Measurements from ENCODE around the gene SPRED3.

DNA sequence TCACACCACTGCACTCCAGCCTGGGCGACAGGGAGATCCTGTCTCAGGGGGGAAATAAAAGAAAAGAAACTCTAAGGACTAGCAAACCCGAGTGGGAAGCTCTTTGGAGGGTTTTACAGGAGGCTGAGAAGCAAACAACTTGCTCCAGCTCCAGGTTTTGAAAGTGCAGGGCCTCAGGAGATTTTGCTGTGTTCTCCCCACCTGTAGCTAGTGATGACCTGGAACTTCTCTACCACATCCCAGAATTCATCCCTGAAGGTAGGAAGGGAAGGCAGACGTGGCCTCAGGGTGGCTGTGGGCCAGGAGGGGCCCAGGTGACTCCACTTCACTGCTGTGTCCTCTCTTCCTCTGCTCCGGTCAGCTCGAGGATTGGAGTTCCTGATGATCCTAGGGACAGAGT lies 30.4 kb upstream of the SPRED3 start:
- TF ChIP-seq CREB1 (IDR thresholded peaks at IDR 0.05; ENCODE audit: low read depth), result no peak
- no peak for TF ChIP-seq YY1 (IDR thresholded peaks at IDR 0.05; ENCODE audit: low read depth)
- no peak for TF ChIP-seq NFIC (IDR thresholded peaks at IDR 0.05)
- TF ChIP-seq MAX (IDR thresholded peaks at IDR 0.05), result no peak
- no peak for TF ChIP-seq EGR1 (IDR thresholded peaks at IDR 0.05)
- no peak for TF ChIP-seq TAF1 (IDR thresholded peaks at IDR 0.05; ENCODE audit: low read depth)
- no peak for TF ChIP-seq CEBPB (IDR thresholded peaks at IDR 0.05)
- no peak for TF ChIP-seq RAD21 (IDR thresholded peaks at IDR 0.05; ENCODE audit: low read depth)
- TF ChIP-seq, protein P1, sequence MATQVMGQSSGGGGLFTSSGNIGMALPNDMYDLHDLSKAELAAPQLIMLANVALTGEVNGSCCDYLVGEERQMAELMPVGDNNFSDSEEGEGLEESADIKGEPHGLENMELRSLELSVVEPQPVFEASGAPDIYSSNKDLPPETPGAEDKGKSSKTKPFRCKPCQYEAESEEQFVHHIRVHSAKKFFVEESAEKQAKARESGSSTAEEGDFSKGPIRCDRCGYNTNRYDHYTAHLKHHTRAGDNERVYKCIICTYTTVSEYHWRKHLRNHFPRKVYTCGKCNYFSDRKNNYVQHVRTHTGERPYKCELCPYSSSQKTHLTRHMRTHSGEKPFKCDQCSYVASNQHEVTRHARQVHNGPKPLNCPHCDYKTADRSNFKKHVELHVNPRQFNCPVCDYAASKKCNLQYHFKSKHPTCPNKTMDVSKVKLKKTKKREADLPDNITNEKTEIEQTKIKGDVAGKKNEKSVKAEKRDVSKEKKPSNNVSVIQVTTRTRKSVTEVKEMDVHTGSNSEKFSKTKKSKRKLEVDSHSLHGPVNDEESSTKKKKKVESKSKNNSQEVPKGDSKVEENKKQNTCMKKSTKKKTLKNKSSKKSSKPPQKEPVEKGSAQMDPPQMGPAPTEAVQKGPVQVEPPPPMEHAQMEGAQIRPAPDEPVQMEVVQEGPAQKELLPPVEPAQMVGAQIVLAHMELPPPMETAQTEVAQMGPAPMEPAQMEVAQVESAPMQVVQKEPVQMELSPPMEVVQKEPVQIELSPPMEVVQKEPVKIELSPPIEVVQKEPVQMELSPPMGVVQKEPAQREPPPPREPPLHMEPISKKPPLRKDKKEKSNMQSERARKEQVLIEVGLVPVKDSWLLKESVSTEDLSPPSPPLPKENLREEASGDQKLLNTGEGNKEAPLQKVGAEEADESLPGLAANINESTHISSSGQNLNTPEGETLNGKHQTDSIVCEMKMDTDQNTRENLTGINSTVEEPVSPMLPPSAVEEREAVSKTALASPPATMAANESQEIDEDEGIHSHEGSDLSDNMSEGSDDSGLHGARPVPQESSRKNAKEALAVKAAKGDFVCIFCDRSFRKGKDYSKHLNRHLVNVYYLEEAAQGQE (IDR thresholded peaks at IDR 0.05; ENCODE audit: low read depth), result no peak

Measured in Ishikawa (cell line).